Measurements from ENCODE around the gene CAMTA1.

DNA sequence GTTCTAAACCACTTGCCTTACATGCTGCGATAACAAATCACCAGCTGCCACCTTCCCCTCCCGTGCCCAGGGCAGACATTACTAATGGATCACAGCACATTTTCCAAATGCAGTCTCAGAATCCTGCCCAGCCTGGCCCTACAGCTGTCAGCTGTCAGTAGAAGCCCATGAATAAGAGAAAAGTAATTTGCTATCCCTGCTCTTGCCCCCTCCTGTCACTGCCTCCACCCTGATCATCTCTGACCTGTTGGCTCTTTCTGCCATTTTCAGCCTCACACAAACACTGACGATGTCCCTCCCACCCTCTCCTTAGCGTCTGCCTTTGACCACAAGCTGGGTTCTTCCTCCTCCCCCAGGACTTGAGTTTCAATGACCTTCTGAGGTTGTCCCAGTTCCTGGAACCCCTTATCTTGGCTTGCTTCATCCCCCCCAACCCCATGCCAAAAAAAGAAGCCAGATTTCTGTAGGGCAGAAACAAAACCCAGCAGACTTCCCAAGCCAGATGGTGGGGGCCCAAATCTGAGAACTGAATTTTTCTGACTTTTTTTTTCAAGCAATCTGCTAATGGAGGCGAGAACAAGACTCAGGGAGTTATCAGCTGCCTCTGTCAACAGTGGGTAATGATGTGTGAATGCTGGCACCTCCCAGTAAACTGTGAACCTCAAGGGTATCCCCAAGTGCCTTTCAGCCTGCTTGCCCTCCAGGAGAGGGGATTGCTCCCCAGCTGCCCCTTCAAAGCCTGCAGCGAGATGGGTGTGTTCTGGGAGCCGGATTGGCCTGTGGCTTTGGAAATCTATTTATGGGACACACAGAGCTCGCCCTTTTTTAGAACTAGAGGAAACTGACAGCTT, 769.4 kb downstream of the CAMTA1 start:
- TF ChIP-seq, protein P1, sequence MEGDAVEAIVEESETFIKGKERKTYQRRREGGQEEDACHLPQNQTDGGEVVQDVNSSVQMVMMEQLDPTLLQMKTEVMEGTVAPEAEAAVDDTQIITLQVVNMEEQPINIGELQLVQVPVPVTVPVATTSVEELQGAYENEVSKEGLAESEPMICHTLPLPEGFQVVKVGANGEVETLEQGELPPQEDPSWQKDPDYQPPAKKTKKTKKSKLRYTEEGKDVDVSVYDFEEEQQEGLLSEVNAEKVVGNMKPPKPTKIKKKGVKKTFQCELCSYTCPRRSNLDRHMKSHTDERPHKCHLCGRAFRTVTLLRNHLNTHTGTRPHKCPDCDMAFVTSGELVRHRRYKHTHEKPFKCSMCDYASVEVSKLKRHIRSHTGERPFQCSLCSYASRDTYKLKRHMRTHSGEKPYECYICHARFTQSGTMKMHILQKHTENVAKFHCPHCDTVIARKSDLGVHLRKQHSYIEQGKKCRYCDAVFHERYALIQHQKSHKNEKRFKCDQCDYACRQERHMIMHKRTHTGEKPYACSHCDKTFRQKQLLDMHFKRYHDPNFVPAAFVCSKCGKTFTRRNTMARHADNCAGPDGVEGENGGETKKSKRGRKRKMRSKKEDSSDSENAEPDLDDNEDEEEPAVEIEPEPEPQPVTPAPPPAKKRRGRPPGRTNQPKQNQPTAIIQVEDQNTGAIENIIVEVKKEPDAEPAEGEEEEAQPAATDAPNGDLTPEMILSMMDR (IDR thresholded peaks at IDR 0.05) = no peak
- TF ChIP-seq POLR2A (IDR thresholded peaks at IDR 0.05) = no peak
- no peak for TF ChIP-seq EP300 (IDR thresholded peaks at IDR 0.05)
- no peak for TF ChIP-seq POLR2AphosphoS5 (IDR thresholded peaks at IDR 0.05)

All from stomach (tissue), 4 donors.